ENCODE measurements around the gene GPC6.

GPC6 gene

GRCh38 chr13:93505104-93505952 is 278.7 kb downstream of the GPC6 start:
- no peak for DNase-seq (ENCODE audit: low spot score)

DNA sequence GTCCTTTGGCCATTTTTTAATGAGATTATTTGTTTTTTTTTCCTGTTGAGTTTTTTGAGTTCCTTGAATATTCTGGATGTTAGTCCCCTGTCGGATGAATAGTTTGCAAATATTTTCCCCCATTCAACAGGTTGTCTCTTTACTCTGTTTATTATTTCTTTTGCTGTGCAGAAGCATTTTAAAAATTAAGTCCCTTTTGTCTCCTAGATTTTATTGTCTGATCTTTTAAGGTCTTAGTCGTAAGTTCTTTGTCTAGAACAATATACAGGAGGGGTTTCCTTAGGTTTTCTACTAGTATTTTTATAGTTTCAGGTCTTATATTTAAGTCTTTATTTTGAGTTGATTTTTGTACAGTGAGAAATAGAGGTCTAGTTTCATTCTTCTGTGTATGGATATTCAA is 284.4 kb downstream of the GPC6 start:
- no peak for DNase-seq (ENCODE audit: low spot score)

- DNase-seq (ENCODE audit: low spot score), result no peak
These were observed 288.7 kb downstream of the GPC6 start for GRCh38 chr13:93515267-93515666.

- DNase-seq (ENCODE audit: low spot score), result no peak
These were observed 291.1 kb downstream of the GPC6 start for GRCh38 chr13:93517658-93518057.

DNA sequence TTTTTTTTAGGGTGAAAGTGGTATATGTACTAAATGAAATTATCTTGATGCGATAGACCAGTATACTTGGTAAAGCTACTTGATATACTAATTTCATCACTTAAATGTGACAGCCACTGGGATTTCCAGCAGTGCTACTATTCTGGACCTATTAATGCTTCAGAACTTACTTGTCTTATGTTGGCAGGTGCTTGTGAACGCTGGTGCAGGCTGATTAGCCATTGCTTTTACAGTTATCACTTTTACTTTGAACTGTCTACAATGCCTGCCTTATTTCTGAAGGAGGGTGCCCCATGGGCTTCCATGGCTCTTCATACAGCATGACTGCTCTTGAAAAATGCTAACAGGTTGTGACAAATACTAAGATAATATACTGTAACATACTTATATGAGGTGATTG is 294.7 kb downstream of the GPC6 start:
- DNase-seq (ENCODE audit: low spot score), result no peak

DNA sequence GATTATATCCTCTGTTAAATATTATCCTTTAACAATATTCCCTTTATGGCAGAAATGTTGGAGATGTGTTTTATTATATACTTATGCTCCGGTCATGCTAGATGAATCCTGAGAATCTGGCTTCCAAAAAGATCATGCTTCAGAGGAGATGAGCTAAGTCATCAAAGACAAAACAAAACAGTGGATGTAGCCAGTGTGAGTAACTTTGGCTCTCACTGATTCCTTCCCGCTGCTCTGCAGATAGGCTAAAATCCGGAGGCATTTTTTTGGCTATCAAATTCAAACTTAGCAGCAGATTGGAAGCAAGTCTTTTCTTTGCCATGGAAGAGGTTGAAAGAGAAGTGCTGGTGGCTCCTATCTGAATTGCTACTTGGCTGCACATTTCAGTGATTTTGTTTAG is 295.9 kb downstream of the GPC6 start:
- no peak for DNase-seq (ENCODE audit: low spot score)

GRCh38 chr13:93525087-93525486 is 298.5 kb downstream of the GPC6 start:
- no peak for DNase-seq (ENCODE audit: low spot score)

- no peak for DNase-seq (ENCODE audit: low spot score)
These were observed 301.2 kb downstream of the GPC6 start for GRCh38 chr13:93527748-93528297.

GRCh38 chr13:93529961-93530360 is 303.4 kb downstream of the GPC6 start:
- DNase-seq (ENCODE audit: low spot score), result no peak

DNA sequence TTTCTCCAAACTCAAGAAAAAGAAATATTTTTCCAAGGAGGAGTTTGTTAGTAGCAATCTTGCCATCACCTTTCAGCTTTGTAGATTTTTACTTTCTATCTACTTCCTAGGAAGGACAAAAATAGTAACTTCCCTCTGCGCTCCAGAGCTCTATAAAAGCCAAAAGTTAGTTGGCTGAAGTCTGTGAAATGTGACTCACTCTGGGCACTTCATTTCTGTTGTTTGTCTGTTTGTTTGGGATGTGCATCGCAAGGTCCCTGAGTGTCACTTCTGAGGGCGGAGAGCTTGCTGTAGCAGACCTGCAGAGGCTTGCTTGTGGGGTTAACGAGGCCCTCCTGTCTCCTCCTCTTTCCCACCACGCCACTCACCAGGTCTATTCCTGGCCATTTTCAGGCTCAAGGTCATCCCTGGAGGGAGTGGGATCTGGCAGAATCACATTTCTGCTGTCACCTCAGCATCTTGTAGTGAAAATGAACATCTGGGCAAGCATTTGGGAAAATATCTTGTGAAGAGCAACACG is 307.6 kb downstream of the GPC6 start:
- DNase-seq (ENCODE audit: low spot score), result no peak

- DNase-seq (ENCODE audit: low spot score), result no peak
These were observed 308.6 kb downstream of the GPC6 start for GRCh38 chr13:93535251-93535650.

DNA sequence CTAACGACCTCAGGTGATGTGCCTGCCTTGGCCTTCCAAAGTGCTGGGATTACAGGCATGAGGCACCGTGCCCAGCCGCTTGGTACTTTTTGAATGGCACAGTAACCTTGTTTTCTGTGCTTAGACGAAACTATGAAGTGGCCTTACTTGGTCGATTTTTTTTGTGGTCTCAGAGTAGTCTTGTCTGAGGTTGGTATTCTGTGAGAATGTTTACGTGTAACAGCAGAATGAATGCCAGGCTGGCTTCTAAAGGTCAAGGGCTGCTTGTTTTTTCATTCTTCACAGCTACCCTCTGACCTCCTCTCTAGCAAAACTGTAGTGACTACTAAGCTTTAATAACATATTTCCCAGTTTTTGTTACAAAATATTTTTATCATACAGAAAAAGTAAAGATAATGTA is 313.3 kb downstream of the GPC6 start:
- DNase-seq (ENCODE audit: low spot score), result no peak

DNA sequence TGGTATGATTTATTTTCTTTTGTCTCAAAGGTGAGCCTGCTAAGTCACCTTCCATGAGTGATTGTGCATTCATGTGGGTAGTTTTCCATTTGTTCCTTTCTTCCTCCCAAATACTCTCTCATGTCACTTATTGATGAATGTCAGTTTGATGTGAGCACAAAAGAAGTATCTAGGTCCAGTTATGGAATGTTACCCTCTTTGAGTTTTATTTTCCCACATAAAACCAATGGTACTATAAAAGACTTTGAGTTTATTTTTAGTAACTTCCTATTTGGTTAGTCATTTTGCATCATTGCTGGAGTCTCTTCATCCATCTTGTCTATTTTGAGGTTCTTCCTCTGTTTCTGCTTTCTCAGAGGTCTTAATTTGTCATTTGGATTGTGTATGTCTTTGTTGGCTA is 321.3 kb downstream of the GPC6 start:
- no peak for DNase-seq (ENCODE audit: low spot score)

DNA sequence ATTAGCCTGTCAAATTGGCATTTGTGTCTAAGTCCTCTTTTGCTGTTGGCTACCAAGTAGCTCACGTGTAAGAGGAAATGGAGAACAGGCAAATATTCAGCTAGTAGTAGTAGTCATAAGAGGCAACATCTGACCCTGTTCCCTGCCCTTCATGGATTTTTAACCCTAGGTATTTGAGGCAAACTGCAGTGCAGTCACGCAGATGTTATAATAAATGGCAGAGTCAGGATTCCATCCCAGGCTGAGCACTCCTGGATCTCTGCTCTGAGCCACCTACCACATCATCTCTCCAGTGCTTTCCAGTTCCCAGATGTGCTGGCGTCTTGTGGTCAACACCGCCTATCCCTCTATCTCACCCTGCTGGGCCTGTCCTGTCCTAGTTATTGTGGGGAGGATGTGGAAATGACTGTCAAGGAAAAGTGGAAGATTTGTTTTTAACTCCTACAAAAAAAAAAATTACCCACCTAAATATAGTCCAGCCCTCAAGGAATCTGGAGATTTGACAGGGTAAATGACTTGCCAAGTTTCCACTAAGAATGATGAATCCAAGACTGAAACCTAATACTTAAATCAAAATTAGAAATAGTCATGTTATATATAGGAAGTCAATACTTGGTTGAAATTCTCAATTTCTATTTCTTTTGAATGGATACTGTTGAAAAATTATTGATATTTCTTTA is 322.9 kb downstream of the GPC6 start:
- DNase-seq (ENCODE audit: low spot score), result no peak

DNA sequence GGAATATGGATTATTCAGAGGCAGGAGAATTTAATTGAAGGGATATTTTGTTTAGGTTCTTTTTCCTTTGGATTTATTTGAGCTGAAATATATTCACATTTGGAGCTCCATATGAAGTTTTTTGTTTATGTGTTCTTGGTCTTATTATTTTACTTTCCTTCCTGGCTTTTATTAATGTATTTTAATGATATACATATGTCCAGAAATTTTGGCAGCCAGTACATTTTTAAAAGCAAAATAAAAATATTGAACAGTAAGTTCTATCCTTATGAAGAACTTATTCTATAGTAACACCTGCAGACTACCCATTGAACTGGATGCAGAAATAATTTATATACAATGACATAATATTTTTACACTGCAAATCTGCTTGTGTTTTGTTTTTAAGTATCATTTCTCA is 323.6 kb downstream of the GPC6 start:
- DNase-seq (ENCODE audit: low spot score), result no peak

DNA sequence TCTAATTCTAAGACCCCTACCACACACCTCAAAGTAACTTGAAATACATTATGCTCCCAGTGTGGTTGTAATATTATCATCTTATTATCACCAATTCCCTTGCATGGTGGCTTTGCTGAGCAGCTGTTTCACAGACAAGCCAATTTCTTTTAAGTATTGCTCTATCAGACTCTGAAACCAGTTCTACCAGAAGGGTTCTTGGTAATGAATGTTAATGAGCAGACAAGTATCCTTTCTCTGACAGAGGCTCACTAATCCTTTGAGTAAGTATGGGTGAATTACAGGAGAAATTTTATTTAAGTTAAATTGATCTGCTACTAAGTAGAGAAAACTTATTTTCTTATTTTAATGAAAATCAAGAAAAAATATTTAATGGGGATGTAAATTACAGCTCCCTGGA is 326.0 kb downstream of the GPC6 start:
- DNase-seq (ENCODE audit: low spot score), result no peak

DNA sequence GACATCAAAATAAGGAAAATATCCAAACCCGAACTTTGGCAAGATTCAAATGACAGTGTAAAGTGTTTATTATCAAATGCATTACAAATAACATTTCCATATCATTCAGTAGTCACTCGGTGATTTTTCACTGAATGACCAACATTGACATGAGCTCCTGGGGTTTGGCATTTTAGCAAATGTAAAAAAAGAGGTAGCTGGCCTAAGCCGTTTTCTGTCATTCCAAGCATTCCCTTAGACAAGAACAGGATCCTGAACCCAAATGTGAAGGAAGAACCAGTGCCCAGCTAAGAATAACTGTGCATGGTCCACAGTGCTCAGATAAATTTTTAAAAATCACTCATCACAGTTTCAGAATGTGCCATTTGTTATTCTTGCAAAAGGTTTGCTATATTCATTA is 327.9 kb downstream of the GPC6 start:
- no peak for DNase-seq (ENCODE audit: low spot score)

- DNase-seq (ENCODE audit: low spot score), result no peak
These were observed 332.0 kb downstream of the GPC6 start for GRCh38 chr13:93558637-93559036.

- no peak for DNase-seq (ENCODE audit: low spot score)
These were observed 333.1 kb downstream of the GPC6 start for GRCh38 chr13:93559718-93560117.

DNA sequence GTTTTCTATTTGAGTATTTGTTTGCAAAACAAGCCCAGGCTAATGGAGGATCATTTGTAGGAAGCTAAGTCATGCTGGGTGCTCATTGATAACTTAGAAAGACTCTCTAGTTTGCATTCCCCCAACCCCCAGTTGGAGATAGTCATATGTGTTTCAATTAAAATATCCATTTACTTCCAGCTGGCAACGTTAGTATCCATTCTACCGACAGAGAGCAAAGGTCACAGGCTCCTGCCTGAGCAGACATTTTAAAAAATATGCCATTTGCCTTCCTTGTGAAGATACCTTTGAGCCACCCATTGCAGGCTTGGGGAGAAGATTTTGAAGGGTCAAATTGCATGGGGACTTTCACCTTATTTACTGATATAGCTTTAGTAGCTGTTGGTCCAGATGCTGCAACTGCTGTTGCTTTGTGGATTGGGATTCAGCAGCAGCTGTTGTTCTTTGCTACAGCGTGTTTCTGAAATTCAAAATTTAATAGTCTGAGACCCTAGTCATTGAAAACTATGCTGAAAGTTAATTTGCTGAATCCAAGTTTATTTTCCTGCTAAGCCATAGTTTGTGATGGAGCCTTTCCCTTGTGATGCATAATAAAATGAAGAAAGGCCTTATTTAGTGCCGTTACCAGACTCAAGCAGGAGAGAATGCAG is 335.1 kb downstream of the GPC6 start:
- no peak for DNase-seq (ENCODE audit: low spot score)

- DNase-seq (ENCODE audit: low spot score), result no peak
These were observed 336.1 kb downstream of the GPC6 start for GRCh38 chr13:93562676-93563075.

GRCh38 chr13:93577105-93577504 is 350.5 kb downstream of the GPC6 start:
- DNase-seq (ENCODE audit: low spot score), result no peak

DNA sequence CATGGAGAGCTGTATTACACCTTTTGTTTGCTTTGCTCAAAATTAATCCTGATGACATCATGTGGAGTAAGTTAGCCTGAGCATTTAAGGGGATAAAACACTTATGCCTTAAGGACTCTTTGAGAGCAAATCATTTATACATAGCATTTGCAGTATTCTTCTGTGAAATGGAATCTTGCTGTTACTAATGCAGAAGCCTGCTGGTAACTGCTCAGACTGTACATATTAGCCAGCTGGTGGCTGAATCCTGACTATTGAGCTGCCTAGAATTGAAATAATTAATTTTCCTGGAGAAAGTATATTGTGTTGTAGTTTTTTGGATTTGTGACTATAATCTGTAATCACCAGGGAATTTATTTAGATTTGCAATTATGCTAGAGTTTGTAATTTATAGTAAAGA is 363.2 kb downstream of the GPC6 start:
- no peak for DNase-seq (ENCODE audit: low spot score)
